GM19324 (cell line): ENCODE results near the gene DIP2C.

Experiments
- ATAC-seq: cut with Tn5 transposase; IDR thresholded peaks from one replicate; pipeline ENCODE4 v1.9.1; 2021; ENCODE audit warnings: mild to moderate bottlenecking, moderate library complexity; ENCODE audit not compliant: unreplicated experiment, low FRiP score

The DIP2C gene

DNA sequence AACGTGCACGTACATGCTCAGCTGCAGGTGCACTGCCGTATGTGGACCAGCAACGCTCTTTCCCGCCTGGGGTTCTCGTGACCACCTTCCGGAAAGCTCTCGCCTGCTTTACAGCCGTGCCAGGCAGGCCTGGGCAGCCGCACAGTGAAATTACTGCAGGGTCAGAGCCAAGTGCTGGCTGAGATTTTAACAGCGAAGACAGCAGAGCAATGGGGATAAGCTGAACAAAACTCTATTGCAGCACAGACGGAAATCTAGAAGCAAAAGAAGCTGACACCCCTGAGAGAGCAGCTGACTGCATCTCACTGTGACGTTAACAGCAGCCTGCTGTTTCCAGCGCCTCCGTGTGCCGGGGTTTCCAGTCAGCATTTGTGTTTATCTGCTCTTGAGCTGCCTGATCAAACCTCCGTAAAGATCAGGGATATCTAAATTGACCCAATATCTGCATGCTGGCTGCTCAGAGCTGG is 179.0 kb downstream of the DIP2C start:
- no peak for ATAC-seq

DNA sequence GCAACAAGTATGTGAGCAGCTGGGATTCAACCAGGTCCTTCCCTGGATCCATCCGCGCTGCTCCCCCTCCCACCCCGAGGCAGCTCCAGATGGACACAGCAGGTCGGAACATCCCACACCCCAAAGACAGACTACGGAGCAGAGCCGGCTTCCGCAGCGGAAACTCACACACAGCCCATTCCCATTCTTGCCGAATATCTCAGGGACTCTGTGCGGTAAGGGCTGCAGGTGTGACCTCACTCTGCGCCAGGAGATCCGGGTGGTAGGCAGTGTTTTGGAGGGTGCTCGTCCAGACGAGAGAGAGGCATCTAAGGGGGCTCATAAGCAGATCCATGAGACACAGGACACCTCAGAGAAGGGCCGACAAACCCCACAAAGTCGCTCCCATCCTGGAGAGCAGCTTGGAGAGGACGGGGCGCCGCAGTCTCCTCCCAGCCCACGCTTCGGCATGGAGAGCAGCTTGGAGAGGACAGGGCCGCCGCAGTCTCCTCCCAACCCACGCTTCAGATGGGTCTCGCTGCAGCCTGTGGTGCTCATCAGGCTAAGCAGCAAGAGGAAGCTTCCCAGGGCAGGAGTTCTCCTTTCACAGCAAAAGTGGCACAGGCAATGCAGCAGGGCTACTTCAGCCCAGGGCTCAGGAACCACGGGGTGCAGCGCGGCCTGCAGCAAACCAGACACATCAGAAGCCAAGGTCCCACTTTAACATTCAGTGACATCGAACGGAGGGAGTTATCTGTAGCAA is 179.9 kb downstream of the DIP2C start:
- no peak for ATAC-seq

DNA sequence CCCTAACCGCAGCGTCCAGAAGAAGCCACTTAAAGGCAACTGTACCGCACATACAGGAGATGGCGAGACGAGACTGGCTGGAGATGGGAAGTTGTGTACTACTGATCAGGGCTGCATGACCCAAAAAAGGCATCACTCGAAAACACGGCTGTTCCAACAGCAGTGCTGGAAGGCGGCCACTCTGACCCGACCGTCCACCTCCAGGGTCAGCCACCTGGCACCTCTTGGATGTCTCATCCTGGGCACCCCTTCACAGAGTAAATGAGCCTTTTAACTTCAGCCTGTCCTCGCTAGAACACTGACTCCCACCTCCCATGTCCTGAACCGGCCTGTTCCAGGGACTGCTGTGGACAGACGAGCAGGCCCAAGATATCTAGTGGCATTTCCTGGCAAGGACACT is 180.7 kb downstream of the DIP2C start:
- ATAC-seq = no peak

DNA sequence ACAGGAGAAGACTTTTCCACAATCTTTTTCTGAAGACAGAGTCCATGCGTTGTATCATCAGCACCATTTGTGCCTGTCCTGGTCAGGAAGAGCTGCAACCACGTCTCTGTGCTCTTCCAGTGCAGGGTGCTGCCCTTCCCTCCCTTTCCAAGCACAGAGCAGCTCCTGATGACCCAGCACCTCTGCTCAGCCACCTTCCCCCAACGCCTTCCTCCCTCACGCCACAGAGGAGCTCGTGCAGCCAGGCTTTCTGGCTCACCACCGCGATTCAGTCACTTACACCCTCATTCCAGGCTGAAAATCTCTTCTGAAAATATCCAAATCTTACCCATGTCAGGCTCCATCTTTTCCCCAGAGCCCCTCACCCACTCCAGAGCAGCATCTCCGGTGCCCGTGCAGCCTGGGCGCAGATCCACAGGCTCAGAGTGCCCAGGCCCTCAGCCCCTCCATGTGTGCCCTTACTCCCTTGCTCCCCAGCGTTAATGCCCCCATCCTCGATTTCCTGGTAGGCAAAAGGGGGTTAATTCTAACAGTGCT is 181.5 kb downstream of the DIP2C start:
- no peak for ATAC-seq

DNA sequence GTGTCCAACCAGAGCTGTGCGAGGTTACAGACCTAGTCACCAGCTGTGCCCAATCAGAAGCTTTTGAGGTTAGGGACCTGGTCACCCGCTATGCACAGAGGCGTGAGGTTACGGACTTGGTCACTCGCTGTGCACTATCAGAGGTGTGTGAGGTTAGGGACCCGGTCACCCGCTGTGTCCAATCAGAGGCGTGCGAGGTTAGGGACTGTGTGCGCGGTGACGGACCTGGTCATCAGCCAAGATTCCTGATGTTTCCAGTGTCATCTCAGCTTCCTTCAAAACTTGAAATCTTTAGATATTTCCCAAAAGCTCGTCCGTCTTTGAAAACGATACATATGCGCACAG is 182.1 kb downstream of the DIP2C start:
- no peak for ATAC-seq

DNA sequence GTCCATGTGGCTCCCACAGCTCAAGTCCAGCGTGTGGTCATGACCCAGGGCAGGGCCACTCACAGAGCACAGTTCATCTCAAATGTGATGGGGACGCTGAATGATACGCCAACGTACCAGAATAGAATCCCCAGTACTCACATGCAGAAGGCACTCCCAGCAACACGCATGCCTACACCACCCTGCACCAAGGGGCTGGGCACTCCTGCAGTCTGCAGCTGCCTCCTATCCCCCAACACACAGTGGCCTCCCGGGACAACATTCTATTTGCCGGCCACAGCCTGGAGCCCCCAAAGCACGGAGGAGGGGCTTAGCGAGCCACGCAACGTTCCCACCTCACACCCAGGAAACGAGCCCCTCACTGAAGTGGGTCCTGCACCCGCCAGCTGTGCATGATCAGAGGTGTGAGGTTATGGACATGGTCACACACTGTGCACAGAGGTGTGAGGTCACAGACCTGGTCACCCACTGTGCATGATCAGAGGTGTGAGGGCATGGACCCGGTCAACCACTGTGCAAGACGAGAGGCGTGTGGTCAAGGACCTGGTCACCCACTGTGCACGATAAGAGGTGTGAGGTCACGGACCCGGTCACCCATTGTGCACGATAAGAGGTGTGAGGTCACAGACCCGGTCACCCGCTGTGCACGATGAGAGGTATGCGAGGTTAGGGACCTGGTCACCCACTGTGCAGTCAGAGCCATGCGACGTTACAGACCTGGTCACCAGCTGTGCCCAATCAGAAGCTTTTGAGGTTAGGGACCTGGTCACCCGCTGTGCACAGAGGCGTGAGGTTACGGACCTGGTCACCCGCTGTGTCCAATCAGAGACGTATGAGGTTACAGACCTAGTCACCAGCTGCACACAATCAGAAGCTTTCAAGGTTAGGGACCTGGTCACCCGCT is 182.8 kb downstream of the DIP2C start:
- ATAC-seq = no peak

DNA sequence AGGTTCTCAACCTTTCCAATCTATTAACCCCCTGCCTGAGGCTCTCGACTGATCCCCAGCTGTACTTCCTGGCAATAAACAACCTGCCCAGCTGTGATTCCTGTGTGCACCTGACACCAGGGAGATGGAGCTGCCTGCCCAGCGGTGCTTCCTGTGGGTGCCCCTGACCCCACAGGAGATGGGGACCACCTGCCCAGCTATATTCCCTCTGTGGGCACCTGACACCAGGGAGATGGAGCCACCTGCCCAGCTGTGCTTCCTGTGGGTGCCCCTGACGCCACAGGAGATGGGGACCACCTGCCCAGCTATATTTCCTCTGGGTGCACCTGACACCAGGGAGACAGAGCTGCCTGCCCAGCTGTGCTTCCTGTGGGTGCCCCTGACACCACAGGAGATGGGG is 184.0 kb downstream of the DIP2C start:
- ATAC-seq = no peak

DNA sequence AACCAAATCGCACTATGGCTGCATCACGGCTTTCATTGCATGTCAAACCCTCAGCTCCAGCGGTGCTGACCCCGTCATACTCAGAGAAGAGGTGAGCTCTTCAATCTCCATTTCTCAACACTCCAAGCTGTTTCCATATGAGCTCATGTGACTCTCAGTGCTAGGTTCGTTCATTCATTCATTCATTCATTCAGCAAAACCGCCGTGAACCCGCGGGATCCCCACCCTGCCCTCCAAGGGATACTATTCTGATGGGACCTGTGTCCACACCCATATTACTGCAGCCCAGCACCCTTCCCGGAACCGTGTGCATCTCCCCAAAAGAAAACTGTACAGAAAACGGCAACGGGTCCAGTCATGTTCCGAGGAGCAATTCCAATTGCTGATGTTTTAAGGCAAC is 184.7 kb downstream of the DIP2C start:
- no peak for ATAC-seq

DNA sequence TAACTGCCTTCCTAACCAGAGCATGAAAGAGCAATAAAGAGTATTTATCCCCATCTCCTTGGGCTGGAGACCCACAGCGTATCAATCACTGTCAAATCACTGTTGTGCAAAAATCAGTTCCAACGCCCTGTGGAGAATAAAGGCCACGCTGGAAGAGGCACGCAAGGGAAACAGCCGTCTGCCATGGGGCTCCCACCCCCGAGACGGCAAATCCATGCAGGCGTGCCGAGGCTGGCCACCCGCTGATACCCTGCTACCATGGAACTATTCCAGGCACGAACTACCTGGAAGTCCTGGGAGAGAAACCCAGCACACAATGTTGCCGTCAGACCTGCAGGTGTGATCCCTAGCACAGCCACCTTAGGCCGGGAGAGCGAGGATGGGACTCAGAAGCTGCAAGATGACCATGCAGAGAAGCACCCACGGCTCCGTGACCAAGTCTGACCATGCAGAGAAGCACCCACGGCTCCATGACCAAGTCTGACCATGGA is 185.3 kb downstream of the DIP2C start:
- ATAC-seq = no peak

DNA sequence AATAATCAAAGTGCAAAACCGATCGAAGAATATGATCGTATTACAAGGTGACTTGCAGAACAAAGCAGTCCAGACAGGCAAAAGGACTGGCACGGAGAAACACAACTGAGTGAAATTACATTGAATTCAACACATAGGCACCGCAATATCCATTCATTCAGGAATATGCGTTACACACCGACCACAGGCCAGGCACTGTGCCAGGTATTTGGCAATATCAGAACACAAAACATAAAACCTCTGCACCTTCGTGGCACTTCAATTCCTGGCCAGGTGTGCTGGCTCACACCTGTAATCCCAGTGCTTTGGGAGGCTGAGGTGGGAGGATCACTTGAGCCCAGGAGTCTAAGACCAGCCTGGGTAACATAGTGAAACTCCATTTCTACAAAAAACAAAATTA is 187.9 kb downstream of the DIP2C start:
- no peak for ATAC-seq

DNA sequence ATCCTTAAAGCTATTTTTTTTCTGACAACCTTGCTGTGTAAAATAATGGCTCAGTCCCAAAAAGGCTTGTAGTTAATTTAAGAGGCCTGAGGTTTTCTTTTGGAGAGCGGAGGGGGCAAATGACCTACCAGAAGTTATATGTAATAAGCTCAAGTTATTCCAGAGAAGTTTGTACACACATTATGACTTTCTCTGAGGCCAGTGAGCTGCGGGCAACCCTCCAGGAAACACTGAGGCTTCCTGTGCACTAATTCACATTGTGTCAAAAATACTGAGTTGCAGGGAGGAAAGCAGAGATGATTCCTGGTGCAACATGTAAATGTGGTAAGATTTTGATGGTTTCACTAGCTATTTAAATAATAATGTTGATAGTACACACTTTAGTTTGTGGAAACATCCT is 188.6 kb downstream of the DIP2C start:
- ATAC-seq = no peak

DNA sequence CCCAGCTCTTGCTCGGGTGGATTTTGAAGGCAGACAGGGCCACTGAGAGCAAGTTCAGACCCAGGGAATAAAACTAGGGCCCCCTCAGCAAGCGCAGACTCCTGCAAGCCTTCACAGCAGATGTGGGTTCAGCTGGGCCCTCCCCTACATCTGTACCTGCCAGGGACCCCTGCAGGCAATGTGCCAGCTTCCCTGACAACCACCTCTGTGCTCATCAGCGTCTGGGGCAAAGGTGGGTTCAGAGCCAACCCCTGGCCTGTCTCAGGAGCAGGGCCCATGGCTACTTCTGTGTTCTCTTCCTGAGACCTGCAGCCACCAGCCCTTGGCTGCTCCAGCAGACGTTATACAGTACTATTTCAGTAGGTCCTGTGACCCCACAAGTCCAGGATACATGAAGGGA is 189.5 kb downstream of the DIP2C start:
- no peak for ATAC-seq

DNA sequence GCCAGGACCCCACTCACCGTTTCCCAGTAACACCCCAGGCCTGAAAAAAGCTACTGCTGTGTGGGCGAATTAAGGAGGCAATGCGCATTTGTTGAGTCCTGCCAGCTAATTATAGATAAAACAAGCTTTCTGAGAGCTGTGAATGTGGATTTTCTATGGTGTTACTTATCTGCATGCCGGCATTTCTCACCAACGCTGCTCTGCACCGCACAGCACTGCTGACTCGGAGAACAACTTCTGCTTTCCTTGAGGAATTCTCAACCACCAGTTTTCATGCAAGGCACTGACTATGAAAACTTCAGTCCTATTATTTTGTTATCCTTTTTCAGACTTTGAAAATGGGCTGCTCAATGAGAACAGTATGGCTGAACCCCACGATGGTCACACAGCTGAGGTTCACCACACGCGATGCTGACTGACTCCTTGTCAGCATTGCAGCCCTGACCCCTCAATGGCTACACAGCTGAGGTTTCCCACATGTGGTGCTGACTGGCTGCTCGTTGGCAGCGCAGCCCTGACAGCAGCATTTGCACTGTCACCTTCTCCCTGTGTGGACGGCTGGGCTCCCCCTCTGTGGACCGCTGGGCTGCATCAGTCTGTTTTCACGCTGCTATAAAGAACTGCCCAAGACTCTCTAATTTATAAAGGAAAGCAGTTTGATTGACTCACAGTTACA is 190.6 kb downstream of the DIP2C start:
- ATAC-seq = no peak

DNA sequence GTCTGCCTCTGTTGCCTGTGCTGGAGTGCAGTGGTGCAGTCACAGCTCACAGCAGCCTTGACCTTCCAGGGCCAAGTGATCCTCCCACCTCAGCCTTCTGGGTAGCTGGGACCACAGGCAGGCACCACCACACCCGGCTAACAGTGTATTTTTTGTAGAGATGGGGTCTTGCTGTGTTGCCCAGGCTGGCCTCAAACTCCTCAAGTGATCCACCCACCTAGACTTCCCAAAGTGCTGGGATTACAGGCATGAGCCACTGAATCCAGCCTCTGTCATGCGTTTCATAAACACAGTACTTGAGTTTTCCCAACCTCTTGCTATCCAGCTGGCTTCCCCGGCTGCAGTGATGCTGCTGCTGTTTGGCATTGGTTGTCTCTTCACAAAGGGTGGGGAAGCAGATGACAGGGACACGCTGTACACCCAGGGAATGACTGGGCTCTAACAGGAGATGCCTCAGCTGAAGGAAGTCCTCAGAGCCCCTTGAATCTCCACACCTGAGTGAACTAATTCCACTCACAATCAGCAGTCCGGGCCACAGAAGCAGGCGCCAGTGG is 191.5 kb downstream of the DIP2C start:
- ATAC-seq = no peak

DNA sequence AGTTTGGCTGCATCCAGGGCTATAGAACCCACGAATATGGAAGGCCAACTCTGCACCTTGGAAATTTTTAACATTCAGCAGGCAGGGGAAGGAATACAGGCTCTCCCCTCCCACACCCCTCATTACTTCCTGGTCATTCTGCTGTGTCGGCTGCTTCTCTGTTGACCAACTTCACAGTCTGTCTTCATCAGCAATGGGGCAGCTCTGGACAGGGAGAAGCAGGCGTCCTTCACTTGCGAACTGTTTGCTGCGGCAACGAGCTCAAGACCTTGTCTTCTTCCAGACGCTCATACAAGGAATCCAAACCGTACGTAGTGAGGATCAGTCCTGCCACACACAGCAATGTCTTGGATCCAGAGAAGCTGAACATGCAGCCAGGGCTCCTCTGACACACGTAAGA is 192.2 kb downstream of the DIP2C start:
- no peak for ATAC-seq

DNA sequence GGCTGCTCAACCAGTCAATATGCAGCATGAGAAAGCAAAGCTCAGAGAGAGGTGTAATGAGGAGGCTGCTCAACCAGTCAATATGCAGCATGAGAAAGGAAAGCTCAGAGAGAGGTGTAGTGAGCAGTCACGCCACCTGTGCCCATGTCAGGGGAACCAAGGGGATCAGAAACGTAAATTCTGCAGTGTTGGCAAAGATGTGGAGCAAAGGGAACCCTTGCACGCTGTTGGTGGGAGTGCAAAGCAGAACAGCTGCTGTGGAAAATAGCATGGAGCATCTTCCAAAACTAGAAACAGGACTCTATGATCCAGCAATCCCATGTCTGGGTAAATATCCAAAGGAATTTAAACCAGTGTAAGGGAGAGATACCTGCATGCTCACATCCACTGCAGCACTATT is 194.9 kb downstream of the DIP2C start:
- no peak for ATAC-seq

DNA sequence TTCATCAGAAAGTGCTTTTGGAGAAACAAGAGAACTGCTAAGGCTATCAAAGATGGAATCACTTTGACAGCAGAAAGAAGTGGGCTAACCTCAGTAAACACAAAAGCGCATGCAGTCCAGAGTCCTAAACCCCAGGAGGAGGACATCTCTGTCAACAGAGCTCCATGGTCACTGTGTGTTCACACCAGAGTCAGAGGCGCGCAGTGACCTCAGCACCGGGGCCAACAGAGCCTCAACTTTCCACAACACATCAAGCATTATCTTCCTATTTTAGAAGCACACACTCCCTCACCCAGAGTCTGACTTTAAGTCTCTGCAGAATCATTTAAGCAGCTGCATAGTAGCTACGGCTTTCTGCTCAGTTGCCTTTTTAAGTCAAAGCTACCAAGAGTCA is 195.3 kb downstream of the DIP2C start:
- no peak for ATAC-seq

DNA sequence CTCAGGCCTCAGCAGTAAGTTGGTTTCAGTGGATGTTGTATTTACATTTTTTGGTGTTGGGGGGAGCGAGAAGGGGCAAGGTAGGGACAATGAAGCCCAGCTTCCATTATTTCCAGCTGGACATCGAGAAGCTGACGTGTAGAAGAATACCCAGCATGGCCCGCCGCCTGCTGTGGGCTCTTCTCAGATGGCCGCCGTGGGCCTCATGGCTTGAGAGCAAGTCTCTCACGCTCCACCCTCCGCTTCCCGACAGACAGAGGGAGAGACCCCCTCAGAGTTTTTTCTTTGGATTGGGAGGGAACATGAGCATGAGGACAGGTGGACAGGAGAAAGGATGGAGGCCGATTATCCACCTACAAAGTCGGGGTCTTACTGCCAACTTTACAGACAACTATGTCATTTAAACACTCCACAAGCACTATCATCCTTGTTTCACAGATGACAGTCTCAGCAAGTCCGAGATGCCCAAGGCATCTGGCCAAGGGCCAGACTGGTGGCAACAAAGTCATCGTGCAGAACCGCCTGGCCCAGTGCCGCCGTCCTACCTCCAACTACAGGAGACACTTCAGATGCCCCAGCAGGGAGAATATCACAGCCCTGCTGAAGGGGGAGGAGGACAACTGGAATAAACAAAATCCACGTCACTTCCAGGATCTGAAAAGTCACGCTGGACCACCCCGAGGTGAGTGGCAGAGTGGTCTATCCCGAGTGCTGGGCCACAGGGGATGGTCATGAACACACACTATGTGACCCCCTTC is 195.9 kb downstream of the DIP2C start:
- ATAC-seq = no peak

DNA sequence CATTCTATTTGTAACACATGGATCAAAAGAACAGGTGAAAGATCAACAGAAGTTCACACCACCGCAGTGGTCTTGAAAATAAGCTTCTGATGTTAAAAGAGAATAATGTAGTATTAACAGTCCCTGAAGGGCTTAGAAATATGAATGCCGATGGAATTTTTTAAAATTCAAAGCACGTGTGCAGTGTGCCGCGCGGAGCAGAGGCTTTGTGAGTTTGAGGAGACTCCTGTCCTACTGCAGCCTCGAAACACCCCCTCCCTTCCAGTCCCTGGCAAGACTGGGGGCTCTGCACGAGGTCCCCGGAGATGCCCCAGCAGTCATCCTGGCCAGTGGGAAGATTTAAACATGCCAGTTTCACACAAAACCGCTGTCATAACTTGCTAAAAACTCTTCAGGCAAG is 196.6 kb downstream of the DIP2C start:
- no peak for ATAC-seq
